Left lung (tissue), 10 donors: ENCODE results near the gene CHAF1A. TPM values are rescaled to one million over a fixed set of nuclear protein-coding genes. Genes with fewer than 3 reads are reported as not detected.
A peak's percentile ranks its signal among the peaks of the same experiment; 100 is the strongest.

Experiments
- ATAC-seq: fragments of 200-7000 bp; cut with Tn5 transposase; one replicate; pipeline ENCODE4 v1.9.1; 2020; ENCODE audit warnings: moderate library complexity
- DNase-seq, 4 donors: peaks; one replicate each; pipeline ENCODE4 v3.0.0-alpha.2; 2013 to 2020
- H3K27ac ChIP-seq, 2 donors: fragments of 200-600 bp; sonication (generic) in 1 of 2; one replicate each; pipeline versions ENCODE4 v1.5.0 to v1.8.0; 2020 to 2021
- H3K27me3 ChIP-seq, 2 donors: fragments of 200-600 bp; sonication (generic) in 1 of 2; one replicate each; pipeline versions ENCODE4 v1.5.0 to v1.8.0; 2020 to 2021
- H3K36me3 ChIP-seq, 2 donors: fragments of 200-600 bp; sonication (generic) in 1 of 2; one replicate each; pipeline versions ENCODE4 v1.5.0 to v1.8.0; 2020 to 2021
- H3K4me1 ChIP-seq, 2 donors: fragments of 200-600 bp; one replicate each; pipeline ENCODE4 v1.8.0; 2021
- H3K4me3 ChIP-seq, 2 donors: fragments of 200-600 bp; sonication (generic) in 1 of 2; one replicate each; pipeline versions ENCODE4 v1.5.0 to v1.8.0; 2020 to 2021; ENCODE audit warnings: mild to moderate bottlenecking in 1 of 2
- H3K9me3 ChIP-seq, 2 donors: fragments of 200-600 bp; sonication (generic) in 1 of 2; one replicate each; pipeline versions ENCODE4 v1.5.0 to v1.8.0; 2020 to 2021
- CTCF ChIP-seq, 2 donors: fragments of 200-600 bp; sonication (generic) in 1 of 2; IDR thresholded peaks; one replicate each; pipeline versions ENCODE4 v1.5.0 to v1.8.0; 2021; ENCODE audit warnings: antibody characterized with exemption in 2 of 2
- intact Hi-C, 2 donors: fragments of 100-400 bp; cut with DNase I; formaldehyde crosslinking; loops; one replicate each; pipeline versions ENCODE4 v1.11.2 to v1.14.2; 2022
- polyA plus RNA-seq, 6 donors: library from polyadenylated mRNA; unstranded; fragments of 120-200 nt; gene quantifications; one replicate each; pipeline ENCODE4 v1.2.1, GENCODE V29; 2013; ENCODE audit not compliant: insufficient read length in 6 of 6
- total RNA-seq, 2 donors: library from RNA; stranded (reverse); fragmentation: NEBNext Ultra II Directional; extraction: Animal tissue kit (Norgen Biotek cat#: 25700); gene quantifications; one replicate each; pipeline ENCODE4 v1.2.1, GENCODE V29; 2021
- donor health status: DM: no; HTN: yes; CAD: no.
- donor health status: DM: no; HTN: no; CAD: no.

CHAF1A gene
- total and polyA plus RNA-seq, 8 donors, result 15.6 to 29.3 (median 24.3) TPM

- no peak for TF ChIP-seq CTCF (IDR thresholded peaks at IDR 0.05)
- H3K27ac ChIP-seq, result peak overlapping the region; percentile 85 to 88
- H3K4me3 ChIP-seq, result peak overlapping the region; percentile 57 to 62
- peaks cover 0 to 29% of the 10 kb centered on the region in 2 donors for H3K36me3 ChIP-seq
- no peaks in the 10 kb centered on the region for H3K9me3 ChIP-seq
- no peaks in the 10 kb centered on the region for H3K27me3 ChIP-seq
- DNase-seq, result peak in 3 of 4 donors; percentile 63 to 82 (median 67)
- peak; percentile 52 for ATAC-seq
- peaks cover 7 to 21% of the 10 kb centered on the region in 2 donors for H3K4me1 ChIP-seq
- intact Hi-C loops, result no loop called here
These were observed 54.6 kb downstream of the CHAF1A start for GRCh38 chr19:4456843-4457653.

- Histone ChIP-seq H3K4me3 (peak within 1 kb of the TSS; percentile 57 to 62), H3K27me3 (no peaks in the 10 kb centered on the region), H3K9me3 (no peaks in the 10 kb centered on the region), H3K36me3 (peaks cover 0 to 21% of the 10 kb centered on the region in 2 donors), H3K27ac (peak within 1 kb of the TSS; percentile 85 to 88), H3K4me1 (peaks cover 7 to 21% of the 10 kb centered on the region in 2 donors)
- peak; percentile 95 to 99 (median 98) for DNase-seq
- peak in 1 of 2 donors; percentile 22 for TF ChIP-seq CTCF (IDR thresholded peaks at IDR 0.05)
- peak; percentile 92 for ATAC-seq
- intact Hi-C loops, result no loop called here
These were observed 55.4 kb downstream of the CHAF1A start, which contains the start of gene UBXN6 for GRCh38 chr19:4457654-4458395. Gene UBXN6, minus strand, starts transcription at chr19:4457794. Its CDS starts 97 bp downstream, at chr19:4457697.

GRCh38 chr19:4464815-4465581 lies 62.6 kb downstream of the CHAF1A start:
- Histone ChIP-seq H3K27ac (no peak overlapping the region), H3K9me3 (no peaks in the 10 kb centered on the region), H3K4me3 (no peak overlapping the region), H3K4me1 (no peaks in the 10 kb centered on the region), H3K36me3 (no peaks in the 10 kb centered on the region), H3K27me3 (no peaks in the 10 kb centered on the region)
- ATAC-seq (no peak), DNase-seq (no peak)
- no peak for TF ChIP-seq CTCF (IDR thresholded peaks at IDR 0.05)
- intact Hi-C loops, result no loop called here

- no peak overlapping the region for H3K27ac ChIP-seq
- intact Hi-C loops, result no loop called here
- DNase-seq (no peak), ATAC-seq (no peak)
- TF ChIP-seq CTCF (IDR thresholded peaks at IDR 0.05), result no peak
- no peaks in the 10 kb centered on the region for H3K36me3 ChIP-seq
- H3K9me3 ChIP-seq, result no peaks in the 10 kb centered on the region
- H3K4me3 ChIP-seq, result no peak overlapping the region
- H3K27me3 ChIP-seq, result no peaks in the 10 kb centered on the region
- peaks cover 0 to 4% of the 10 kb centered on the region in 2 donors for H3K4me1 ChIP-seq
These were observed 65.4 kb downstream of the CHAF1A start for GRCh38 chr19:4467835-4468234.
